Body of pancreas (tissue), 4 donors: ENCODE measurements around the gene MAN1A2. TPM values are rescaled to one million over a fixed set of nuclear protein-coding genes. Genes with fewer than 3 reads are reported as not detected.

ENCODE experiments used
- ATAC-seq: fragments of 150-250 bp; one replicate; pipeline ENCODE4 v1.9.1; 2016
- DNase-seq, 4 donors: peaks; one replicate each; pipeline ENCODE4 v3.0.0-alpha.2; 2019
- H3K27ac ChIP-seq, 4 donors: fragments of 200-600 bp; sonication (generic); 1 replicate in 3 of 4; 2 replicates in 1 of 4; pipeline versions ENCODE4 v1.5.1 to v1.6.1; 2016 to 2019; ENCODE audit warnings: mild to moderate bottlenecking in 1 of 4, mixed read lengths in 1 of 4, moderate library complexity in 1 of 4
- H3K27me3 ChIP-seq, 2 donors: fragments of 200-600 bp; sonication (generic); one replicate each; pipeline ENCODE4 v1.6.0; 2016; ENCODE audit warnings: mild to moderate bottlenecking in 1 of 2
- H3K36me3 ChIP-seq, 2 donors: fragments of 200-600 bp; sonication (generic); replicated peaks in 1 of 2; 2 replicates each; pipeline ENCODE4 v1.5.1; 2016; ENCODE audit warnings: low read depth in 2 of 2; ENCODE audit not compliant: insufficient read depth in 1 of 2
- H3K4me1 ChIP-seq: fragments of 200-600 bp; sonication (generic); one replicate; pipeline ENCODE4 v1.6.0; 2016
- H3K4me3 ChIP-seq, 2 donors: fragments of 200-600 bp; sonication (generic); 1 replicate in 1 of 2; 2 replicates in 1 of 2; pipeline ENCODE4 v1.5.1; 2016 to 2019
- H3K9me3 ChIP-seq, 3 donors: fragments of 200-600 bp; sonication (generic); 1 replicate in 2 of 3; 2 replicates in 1 of 3; pipeline ENCODE4 v1.5.1; 2016
- CTCF ChIP-seq, 7 experiments: fragments of 450-650 bp in 4 of 7; fragments of 200-600 bp in 3 of 7; sonication (generic) in 3 of 7; IDR thresholded peaks; one replicate each; pipeline ENCODE4 v1.5.1; 2016 to 2019; ENCODE audit warnings: antibody characterized with exemption in 7 of 7
- POLR2A ChIP-seq, 3 donors: fragments of 450-650 bp; IDR thresholded peaks; one replicate each; pipeline ENCODE4 v1.6.1; 2016; ENCODE audit warnings: antibody characterized with exemption in 3 of 3, mild to moderate bottlenecking in 2 of 3
- WGBS, 2 donors: methylation state at CpG; one replicate each; pipeline ENCODE4 v1.1.5; 2017; 5-methylcytosine and 5-hydroxymethylcytosine counted together
- intact Hi-C: fragments of 100-400 bp; cut with DNase I; formaldehyde crosslinking; loops from one replicate; pipeline ENCODE4 v1.15.1; 2023
- total RNA-seq, 2 donors: library from RNA; depleted of rRNA; stranded (reverse); fragments of >200 nt; gene quantifications; one replicate each; pipeline ENCODE4 v1.1.0, GENCODE V29; 2016

The MAN1A2 gene
- total RNA-seq, 2 donors from 2014 or later: 37.9 to 54.4 TPM

- DNase-seq (no peak), ATAC-seq (no peak)
- no peak for TF ChIP-seq CTCF (IDR thresholded peaks at IDR 0.05)
- TF ChIP-seq POLR2A (IDR thresholded peaks at IDR 0.05): no peak
- H3K27me3 ChIP-seq: no peaks in the 10 kb centered on the region
- peaks cover 47% of the 10 kb centered on the region for H3K4me1 ChIP-seq
- H3K4me3 ChIP-seq: no peak overlapping the region
- intact Hi-C loops: no loop called here
- peak overlapping the region in 1 of 4 donors; percentile 11 for H3K27ac ChIP-seq
- no peaks in the 10 kb centered on the region for H3K36me3 ChIP-seq
- H3K9me3 ChIP-seq: no peaks in the 10 kb centered on the region
These were observed 28.8 kb downstream of the MAN1A2 start for GRCh38 chr1:117396074-117396473.

- DNase-seq (no peak), ATAC-seq (peak; percentile 21)
- no peak overlapping the region for H3K4me3 ChIP-seq
- no peaks in the 10 kb centered on the region for H3K9me3 ChIP-seq
- peak overlapping the region in 1 of 4 donors; percentile 11 for H3K27ac ChIP-seq
- TF ChIP-seq POLR2A (IDR thresholded peaks at IDR 0.05) (no peak), CTCF (IDR thresholded peaks at IDR 0.05) (no peak)
- no peaks in the 10 kb centered on the region for H3K27me3 ChIP-seq
- intact Hi-C loops: no loop called here
- peaks cover 48% of the 10 kb centered on the region for H3K4me1 ChIP-seq
- H3K36me3 ChIP-seq: no peaks in the 10 kb centered on the region
These were observed 29.4 kb downstream of the MAN1A2 start for GRCh38 chr1:117396636-117397035.

GRCh38 chr1:117398957-117399356 is 31.7 kb downstream of the MAN1A2 start:
- WGBS, 2 donors: 74 to 76% methylated on average over 6 of the region's 6 CpGs
- Histone ChIP-seq H3K4me1 (peaks cover 35% of the 10 kb centered on the region), H3K36me3 (no peaks in the 10 kb centered on the region), H3K9me3 (no peaks in the 10 kb centered on the region), H3K27me3 (no peaks in the 10 kb centered on the region), H3K4me3 (no peak overlapping the region), H3K27ac (no peak overlapping the region)
- no peak for ATAC-seq
- no peak for DNase-seq
- TF ChIP-seq CTCF (IDR thresholded peaks at IDR 0.05) (no peak), POLR2A (IDR thresholded peaks at IDR 0.05) (no peak)
- intact Hi-C loops: no loop called here

- TF ChIP-seq POLR2A (IDR thresholded peaks at IDR 0.05) (no peak), CTCF (IDR thresholded peaks at IDR 0.05) (no peak)
- ATAC-seq: no peak
- no peaks in the 10 kb centered on the region for H3K9me3 ChIP-seq
These were observed 34.5 kb downstream of the MAN1A2 start for GRCh38 chr1:117401761-117402160.

GRCh38 chr1:117403597-117403996 is 36.3 kb downstream of the MAN1A2 start:
- 96 to 97% methylated on average over 3 of the region's 3 CpGs for WGBS, 2 donors
- intact Hi-C loops: no loop called here

More at GRCh38 chr1:117401761-117402160, 34.5 kb downstream of the MAN1A2 start:
- Histone ChIP-seq H3K27me3 (no peaks in the 10 kb centered on the region), H3K36me3 (no peaks in the 10 kb centered on the region), H3K27ac (no peak overlapping the region), H3K4me1 (peaks cover 23% of the 10 kb centered on the region), H3K4me3 (no peak overlapping the region)
- intact Hi-C loops: no loop called here
- DNase-seq: no peak

More at GRCh38 chr1:117403597-117403996, 36.3 kb downstream of the MAN1A2 start:
- Histone ChIP-seq H3K4me3 (no peak overlapping the region), H3K27ac (no peak overlapping the region), H3K9me3 (no peaks in the 10 kb centered on the region), H3K4me1 (peaks cover 19% of the 10 kb centered on the region), H3K36me3 (no peaks in the 10 kb centered on the region), H3K27me3 (no peaks in the 10 kb centered on the region)
- TF ChIP-seq POLR2A (IDR thresholded peaks at IDR 0.05) (no peak), CTCF (IDR thresholded peaks at IDR 0.05) (no peak)
- ATAC-seq: no peak
- no peak for DNase-seq
